Measurements from ENCODE around the gene SLC13A3.

The SLC13A3 gene

DNA sequence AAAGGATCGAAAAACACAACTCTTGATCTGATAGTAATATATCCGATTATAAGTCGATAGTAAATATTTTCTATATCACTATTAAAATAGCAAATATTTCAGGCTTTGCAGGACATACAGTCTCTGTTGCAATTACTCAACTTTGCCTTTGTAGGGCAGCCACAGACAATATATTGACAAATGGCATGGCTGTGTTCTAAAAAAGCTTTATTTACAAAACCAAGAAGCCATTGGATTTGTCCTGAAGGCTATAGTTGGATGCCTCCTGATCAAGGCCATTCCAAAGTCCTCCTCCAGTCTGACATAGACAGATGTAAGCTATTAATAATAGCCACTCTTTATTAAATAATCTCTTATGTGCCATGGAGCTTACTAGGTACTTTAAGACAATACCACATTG lies 106.7 kb downstream of the SLC13A3 start:
- Histone ChIP-seq H3K9me3 (ENCODE audit: insufficient read depth, low read depth, low read length) (no peaks in the 10 kb centered on the region), H2AFZ (ENCODE audit: low read length) (no peak overlapping the region), H4K20me1 (ENCODE audit: insufficient read depth, low read length, poor library complexity, severe bottlenecking) (no peaks in the 10 kb centered on the region), H3K4me2 (ENCODE audit: low read depth, low read length, poor library complexity, severe bottlenecking) (peak overlapping the region; percentile 66), H3K79me2 (ENCODE audit: insufficient read depth, low read length) (no peaks in the 10 kb centered on the region), H3K4me3 (ENCODE audit: low read length, poor library complexity, severe bottlenecking) (peak overlapping the region; percentile 56), H3K27me3 (ENCODE audit: insufficient read depth, low read length, poor library complexity, severe bottlenecking) (no peaks in the 10 kb centered on the region), H3K36me3 (ENCODE audit: insufficient read depth, low read length) (no peaks in the 10 kb centered on the region), H3K9me2 (replicated peaks; ENCODE audit: low read depth, low read length) (no peaks in the 10 kb centered on the region), H3F3A (ENCODE audit: low read depth) (0 out of 2 replicates have a peak, but pooled peaks cover 3% of the 10 kb centered on the region), H3K9ac (ENCODE audit: low read depth, low read length, poor library complexity, severe bottlenecking) (peak overlapping the region; percentile 64), H3K4me1 (ENCODE audit: insufficient read depth, low read length, poor library complexity, severe bottlenecking) (peaks cover 56% of the 10 kb centered on the region)
- TF ChIP-seq, protein P1, sequence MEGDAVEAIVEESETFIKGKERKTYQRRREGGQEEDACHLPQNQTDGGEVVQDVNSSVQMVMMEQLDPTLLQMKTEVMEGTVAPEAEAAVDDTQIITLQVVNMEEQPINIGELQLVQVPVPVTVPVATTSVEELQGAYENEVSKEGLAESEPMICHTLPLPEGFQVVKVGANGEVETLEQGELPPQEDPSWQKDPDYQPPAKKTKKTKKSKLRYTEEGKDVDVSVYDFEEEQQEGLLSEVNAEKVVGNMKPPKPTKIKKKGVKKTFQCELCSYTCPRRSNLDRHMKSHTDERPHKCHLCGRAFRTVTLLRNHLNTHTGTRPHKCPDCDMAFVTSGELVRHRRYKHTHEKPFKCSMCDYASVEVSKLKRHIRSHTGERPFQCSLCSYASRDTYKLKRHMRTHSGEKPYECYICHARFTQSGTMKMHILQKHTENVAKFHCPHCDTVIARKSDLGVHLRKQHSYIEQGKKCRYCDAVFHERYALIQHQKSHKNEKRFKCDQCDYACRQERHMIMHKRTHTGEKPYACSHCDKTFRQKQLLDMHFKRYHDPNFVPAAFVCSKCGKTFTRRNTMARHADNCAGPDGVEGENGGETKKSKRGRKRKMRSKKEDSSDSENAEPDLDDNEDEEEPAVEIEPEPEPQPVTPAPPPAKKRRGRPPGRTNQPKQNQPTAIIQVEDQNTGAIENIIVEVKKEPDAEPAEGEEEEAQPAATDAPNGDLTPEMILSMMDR (conservative IDR thresholded peaks at IDR 0.05; ENCODE audit: low read length), result peak; percentile 66
- TF ChIP-seq EZH2phosphoT487 (IDR thresholded peaks at IDR 0.05; ENCODE audit: borderline replicate concordance), result no peak

DNA sequence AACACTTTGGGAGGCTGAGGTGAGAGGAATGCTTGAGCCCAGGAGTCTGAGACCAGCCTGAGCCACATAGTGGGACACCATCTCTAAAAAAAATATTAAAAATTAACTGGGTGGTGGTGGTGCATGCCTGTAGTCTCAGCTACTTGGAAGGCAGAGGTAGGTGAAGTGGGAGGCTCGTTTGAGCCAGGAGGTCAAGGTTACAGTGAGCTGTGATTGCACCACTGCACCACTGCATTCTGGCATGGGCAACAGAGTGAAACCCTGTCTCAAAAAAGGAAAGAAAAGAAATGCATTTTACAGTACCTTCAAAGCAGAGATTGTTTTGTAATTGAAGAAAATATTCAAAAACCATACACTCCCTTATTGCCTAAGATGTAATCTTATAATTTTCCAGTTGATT lies 107.3 kb downstream of the SLC13A3 start:
- Histone ChIP-seq H2AFZ (ENCODE audit: low read length) (no peak overlapping the region), H3K4me1 (ENCODE audit: insufficient read depth, low read length, poor library complexity, severe bottlenecking) (peaks cover 50% of the 10 kb centered on the region), H3K4me2 (ENCODE audit: low read depth, low read length, poor library complexity, severe bottlenecking) (peak overlapping the region; percentile 66), H3K79me2 (ENCODE audit: insufficient read depth, low read length) (no peaks in the 10 kb centered on the region), H3K9me2 (replicated peaks; ENCODE audit: low read depth, low read length) (no peaks in the 10 kb centered on the region), H3K9ac (ENCODE audit: low read depth, low read length, poor library complexity, severe bottlenecking) (peak overlapping the region; percentile 64), H3K27me3 (ENCODE audit: insufficient read depth, low read length, poor library complexity, severe bottlenecking) (no peaks in the 10 kb centered on the region), H3F3A (ENCODE audit: low read depth) (0 out of 2 replicates have a peak, but pooled peaks cover 3% of the 10 kb centered on the region), H4K20me1 (ENCODE audit: insufficient read depth, low read length, poor library complexity, severe bottlenecking) (no peaks in the 10 kb centered on the region), H3K9me3 (ENCODE audit: insufficient read depth, low read depth, low read length) (no peaks in the 10 kb centered on the region), H3K4me3 (ENCODE audit: low read length, poor library complexity, severe bottlenecking) (no peak overlapping the region), H3K36me3 (ENCODE audit: insufficient read depth, low read length) (no peaks in the 10 kb centered on the region)
- TF ChIP-seq, protein P1 (conservative IDR thresholded peaks at IDR 0.05; ENCODE audit: low read length), result no peak
- TF ChIP-seq EZH2phosphoT487 (IDR thresholded peaks at IDR 0.05; ENCODE audit: borderline replicate concordance), result no peak

DNA sequence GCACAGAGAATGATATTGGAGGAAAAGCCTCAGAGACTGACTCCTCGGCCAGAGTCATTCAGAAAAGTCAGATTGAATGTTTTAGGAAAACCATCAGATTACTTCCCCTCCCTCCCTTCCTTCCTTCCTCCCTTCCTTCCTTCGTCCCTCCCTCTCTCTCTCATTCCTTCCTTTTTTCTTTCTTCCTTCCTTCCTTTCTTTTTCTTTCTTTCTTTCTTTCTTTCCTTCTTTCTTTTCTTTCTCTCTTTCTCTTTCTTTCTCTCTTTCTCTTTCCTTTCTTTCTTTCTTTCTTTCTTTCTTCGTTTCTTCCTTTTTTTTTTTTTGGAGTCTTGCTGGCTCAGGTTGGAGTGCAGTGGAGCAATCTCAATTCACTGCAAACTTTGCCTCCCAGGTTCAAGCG lies 108.2 kb downstream of the SLC13A3 start:
- Histone ChIP-seq H2AFZ (ENCODE audit: low read length) (no peak overlapping the region), H3K4me2 (ENCODE audit: low read depth, low read length, poor library complexity, severe bottlenecking) (no peak overlapping the region), H3K4me3 (ENCODE audit: low read length, poor library complexity, severe bottlenecking) (no peak overlapping the region), H3K9ac (ENCODE audit: low read depth, low read length, poor library complexity, severe bottlenecking) (no peak overlapping the region), H3K9me3 (ENCODE audit: insufficient read depth, low read depth, low read length) (no peaks in the 10 kb centered on the region), H3K79me2 (ENCODE audit: insufficient read depth, low read length) (no peaks in the 10 kb centered on the region), H4K20me1 (ENCODE audit: insufficient read depth, low read length, poor library complexity, severe bottlenecking) (no peaks in the 10 kb centered on the region), H3F3A (ENCODE audit: low read depth) (0 out of 2 replicates have a peak, but pooled peaks cover 3% of the 10 kb centered on the region), H3K4me1 (ENCODE audit: insufficient read depth, low read length, poor library complexity, severe bottlenecking) (peaks cover 41% of the 10 kb centered on the region), H3K36me3 (ENCODE audit: insufficient read depth, low read length) (no peaks in the 10 kb centered on the region), H3K27me3 (ENCODE audit: insufficient read depth, low read length, poor library complexity, severe bottlenecking) (no peaks in the 10 kb centered on the region), H3K9me2 (replicated peaks; ENCODE audit: low read depth, low read length) (no peaks in the 10 kb centered on the region)
- TF ChIP-seq EZH2phosphoT487 (IDR thresholded peaks at IDR 0.05; ENCODE audit: borderline replicate concordance), result no peak
